Measurements from ENCODE around the gene MYO10.
"Not testable (repeated sequence)": the region's sequence is repeated elsewhere in the genome, so short reads cannot be mapped to it uniquely, and the experiment has no call there.

MYO10 gene

GRCh38 chr5:16659536-16659935 lies 276.6 kb downstream of the MYO10 start:
- no peak for DNase-seq

DNA sequence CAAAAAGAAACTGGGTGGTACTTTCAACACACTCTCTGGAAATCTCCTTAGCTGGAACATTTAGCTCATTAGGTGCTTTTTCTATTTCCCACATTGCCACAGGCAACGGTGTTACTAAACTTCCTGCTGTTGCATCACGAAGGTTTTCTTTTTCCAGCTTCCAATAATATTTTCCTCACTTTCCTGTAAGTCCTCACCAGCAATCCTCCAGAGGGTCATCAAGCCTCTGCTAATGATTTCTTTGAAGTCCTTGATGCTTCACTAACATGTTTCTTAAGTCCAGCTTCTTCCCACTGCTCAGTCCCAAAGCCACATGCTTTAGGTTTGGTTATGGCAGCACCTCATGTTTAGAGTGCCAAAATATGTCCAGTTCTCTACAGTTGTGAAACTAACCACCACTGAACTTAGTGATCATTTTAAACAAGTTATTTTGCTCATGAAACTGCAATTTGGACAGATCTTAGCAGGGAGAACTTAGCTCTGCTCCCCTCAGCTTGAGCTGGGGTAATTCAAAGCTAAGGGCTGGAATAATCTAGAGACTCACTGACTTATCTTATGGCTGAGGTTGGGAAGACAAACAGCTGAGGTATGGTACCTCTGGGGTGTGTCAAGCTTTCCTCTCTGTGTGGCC lies 279.4 kb downstream of the MYO10 start:
- no peak for DNase-seq

GRCh38 chr5:16654647-16655334 lies 281.3 kb downstream of the MYO10 start:
- DNase-seq: no peak

DNA sequence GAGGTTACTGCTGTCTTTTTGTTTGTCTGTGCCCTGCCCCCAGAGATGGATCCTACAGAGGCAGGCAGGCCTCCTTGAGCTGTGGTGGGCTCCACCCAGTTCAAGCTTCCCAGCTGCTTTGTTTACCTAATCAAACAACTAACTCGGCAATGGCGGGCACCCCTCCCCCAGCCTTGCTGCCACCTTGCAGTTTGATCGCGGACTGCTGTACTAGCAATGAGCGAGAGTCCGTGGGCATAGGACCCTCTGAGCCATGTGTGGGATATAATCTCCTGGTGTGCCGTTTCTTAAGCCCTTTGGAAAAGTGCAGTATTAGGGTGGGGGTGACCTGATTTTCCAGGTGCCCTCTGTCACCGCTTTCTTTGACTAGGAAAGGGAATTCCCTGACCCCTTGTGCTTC lies 287.3 kb downstream of the MYO10 start:
- DNase-seq: not testable (repeated sequence)

DNA sequence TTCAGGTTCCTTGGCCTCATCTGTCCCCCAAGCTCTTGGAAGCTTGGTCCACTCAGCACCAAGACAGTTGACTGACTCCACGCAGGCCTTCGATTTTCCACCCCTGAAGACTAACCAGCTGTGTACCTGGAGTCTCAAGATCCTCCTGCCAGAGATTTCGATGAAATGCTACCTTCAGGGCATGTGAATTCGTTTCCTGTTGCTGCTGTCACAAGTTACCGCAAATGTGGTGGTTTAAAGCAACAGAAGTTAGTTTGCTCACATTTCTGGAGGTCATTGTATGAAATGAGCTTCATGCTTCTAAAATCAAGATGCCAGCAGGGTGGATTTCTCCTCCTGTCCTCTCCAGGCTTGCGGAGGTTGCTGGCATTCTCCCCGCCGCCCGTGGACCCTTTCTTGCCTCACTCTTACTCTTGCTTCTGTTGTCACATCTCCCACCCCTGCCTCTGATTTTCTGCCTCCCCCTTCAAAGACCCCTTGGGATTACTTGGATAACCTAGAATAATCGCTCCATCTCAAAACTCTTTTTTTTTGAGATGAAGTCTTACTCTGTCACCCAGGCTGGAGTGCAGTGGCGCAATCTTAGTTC lies 291.7 kb downstream of the MYO10 start:
- DNase-seq: no peak

DNA sequence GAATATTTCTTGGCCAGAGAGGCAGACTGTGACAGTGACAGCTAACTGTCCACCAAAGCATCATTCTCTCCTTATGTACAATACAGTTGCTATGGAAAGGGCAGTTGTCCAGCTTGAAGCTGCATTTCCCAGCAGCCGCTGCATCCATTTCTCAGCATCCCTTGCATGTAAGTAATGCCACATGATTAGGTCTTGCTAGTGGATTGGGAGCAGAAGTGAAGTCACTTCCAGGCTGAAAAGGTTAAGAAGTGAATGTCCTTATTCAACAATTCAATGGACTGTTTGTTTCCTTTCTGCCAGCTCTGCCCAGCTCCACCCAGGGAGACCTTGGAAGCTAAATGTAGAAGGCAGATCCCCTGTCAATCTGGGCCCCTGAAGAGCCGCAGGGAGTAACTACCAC lies 293.2 kb downstream of the MYO10 start:
- no peak for DNase-seq

DNA sequence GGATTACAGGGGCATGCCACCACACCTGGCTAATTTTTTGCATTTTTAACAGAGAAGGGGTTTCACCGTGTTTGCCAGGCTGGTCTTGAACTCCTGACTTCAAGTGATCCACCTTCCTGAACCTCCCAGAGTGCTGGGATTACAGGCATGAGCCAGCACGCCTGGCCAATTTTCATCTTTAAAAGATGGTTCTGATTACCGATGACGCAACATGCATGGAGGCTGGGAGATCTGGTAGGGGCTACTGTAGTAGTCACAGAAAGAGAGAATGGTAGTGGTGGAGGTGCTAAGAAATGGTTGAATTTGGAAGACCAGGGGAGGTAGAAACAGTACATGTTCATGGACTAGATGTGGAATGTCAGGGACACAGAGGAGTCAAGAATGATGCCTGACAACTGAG lies 296.9 kb downstream of the MYO10 start:
- no peak for DNase-seq

- DNase-seq: no peak
These were observed 307.7 kb downstream of the MYO10 start for GRCh38 chr5:16628376-16628775.

DNA sequence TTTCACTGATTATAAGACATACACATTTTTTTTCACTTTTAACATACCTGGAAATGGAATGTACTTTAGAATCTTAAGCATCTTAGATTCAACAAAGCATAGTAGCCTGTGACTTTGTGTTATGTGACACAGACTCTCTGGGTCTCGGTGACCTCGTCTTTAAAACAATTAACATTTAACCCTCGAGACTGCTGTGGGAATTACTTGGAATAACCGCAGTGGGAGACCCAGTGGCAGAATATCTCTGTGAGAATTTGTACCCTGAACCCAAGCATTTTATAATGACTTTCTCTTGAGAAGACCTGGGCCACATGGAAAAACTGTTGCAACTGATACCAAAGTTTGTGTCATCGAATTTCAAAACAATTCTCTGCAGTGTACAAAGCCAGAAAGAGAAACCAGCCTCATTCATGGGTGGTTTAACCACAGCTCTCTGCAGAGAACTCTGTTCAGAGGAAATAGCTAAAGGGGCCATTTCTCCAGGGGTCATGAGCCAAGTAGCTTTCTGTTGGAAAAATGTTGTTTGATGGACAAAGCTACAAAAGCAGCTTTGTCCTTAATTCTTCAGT lies 309.3 kb downstream of the MYO10 start:
- DNase-seq: no peak

DNA sequence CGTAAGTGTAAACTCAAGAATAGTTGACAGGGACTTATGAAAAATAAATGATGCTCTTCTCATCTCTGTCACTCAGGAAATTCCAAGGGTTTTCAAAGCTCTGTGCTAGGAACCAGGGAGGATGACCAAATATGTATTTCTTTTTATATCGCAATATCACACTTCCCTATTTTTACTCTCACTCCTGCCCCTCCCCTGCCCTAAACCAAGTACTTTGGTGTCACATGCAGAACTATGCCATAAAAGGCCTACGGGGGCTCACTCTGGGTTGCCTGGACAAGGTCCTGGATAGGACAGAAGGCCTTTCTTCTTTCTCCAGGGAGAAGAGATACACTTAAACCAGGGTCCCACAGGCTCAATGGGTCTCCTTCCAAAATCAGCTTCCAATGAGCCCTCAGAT lies 311.0 kb downstream of the MYO10 start:
- no peak for DNase-seq

GRCh38 chr5:16619136-16619535 lies 317.0 kb downstream of the MYO10 start:
- DNase-seq: no peak

DNA sequence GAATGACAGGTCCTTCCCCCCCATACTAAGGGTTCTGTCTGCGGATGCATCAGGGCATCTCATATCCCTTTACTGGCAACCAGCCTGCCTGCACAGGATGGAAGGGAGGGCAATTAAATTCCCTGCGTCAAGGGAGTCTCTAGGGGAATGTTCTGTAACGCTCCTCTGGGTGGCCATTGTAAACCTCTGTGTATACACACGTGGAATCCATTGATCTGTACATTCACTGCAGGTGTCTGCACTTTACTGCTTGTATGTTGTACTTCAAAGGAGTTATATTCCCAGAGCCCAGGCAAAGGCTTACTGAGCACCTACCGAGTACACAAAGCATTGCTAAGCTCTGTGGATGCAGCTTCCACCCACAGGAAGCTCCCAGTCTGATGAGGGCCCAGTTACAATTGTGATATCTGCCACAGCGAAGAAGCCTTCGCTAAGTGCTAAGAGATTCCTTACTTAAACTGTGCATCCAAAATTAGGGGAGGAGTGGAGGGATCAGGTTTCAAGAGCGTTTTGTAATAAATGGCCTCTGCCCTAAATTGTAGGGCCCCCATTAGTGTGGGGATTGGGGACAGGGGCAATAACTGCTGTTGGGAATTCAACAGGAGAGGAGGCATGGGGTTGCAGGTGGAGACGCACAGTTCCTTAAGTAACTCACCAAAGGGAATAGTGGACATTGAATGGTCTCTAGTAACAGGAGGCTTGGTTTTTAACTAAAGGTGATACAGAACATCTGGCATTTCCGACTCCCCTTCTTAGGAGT lies 317.8 kb downstream of the MYO10 start:
- no peak for DNase-seq

DNA sequence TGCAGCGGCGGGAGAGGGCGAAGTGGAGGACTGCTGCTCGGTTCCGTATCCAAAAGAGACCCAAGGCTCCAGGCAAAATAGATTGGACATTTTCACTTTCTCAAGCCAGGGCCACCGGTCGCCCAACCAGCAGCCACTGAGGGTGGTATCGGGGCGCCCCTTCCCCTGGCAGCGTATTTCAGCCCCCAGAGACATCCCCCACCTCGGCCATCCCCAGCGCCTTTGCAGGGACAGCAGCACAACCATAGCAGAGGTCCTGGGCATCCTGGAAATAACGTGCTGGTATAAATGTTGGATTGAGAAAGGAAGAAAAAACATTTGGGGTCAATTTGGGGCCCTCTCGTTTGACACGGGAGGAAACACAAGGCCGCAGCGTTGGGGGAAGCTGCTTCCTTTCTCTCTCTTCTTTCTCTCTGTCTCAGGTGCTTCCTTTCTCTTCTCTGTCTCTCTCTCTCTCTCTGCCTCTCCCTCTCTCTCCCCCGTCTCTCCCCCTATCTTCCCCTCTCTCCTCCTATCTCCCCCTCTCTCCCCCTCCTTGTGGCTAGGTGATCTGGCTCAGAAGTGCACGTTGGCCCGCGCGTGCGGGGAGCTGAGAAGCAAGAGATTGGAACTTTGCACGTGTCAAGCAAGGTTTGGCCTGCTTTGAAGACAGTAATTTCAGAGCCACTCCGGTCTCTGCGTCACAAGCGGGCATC lies 318.7 kb downstream of the MYO10 start:
- no peak for DNase-seq

DNA sequence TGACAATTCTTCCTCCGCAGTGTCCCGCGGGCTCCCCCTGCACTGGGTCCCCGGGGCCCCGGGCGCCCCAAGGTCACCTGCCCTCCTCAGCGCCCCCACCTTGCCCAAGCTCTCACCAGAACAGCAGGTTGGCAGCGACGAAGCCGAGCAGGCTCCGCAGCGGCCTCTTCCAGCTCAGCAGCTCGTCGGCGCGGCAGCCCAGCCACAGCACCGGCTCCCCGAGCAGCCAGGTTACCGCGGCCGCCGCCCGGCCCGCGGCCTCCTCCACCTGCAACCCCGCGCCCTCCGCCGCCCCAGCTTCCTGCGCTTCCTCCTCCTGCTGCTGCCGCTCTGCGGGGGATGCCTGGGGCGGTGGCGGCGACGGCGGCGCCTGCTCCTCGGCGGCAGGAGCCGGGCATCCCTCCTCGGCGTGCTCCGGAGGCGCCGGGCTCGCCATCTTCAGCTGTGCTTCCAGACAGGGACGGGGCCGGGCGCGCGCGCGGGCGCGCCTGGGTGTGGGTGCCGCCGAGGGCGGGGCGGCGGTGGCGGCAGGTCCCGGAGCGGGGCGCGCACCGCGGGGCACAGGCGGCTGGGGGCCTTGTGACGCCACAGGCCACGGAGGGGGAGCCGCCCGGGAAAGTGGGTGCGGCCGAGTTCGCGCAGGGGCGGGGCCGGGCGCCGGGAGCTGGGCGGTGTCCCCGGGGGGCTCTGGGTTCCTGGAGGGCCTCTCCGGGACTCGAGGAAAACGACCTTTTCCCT lies 319.4 kb downstream of the MYO10 start, which contains the start of gene RETREG1:
TSS of gene RETREG1 (minus strand) at position 462 of the 738 bp plus-strand sequence. CDS start at position 436, 26 bp downstream.
- peak in 1 of 2 experiments; percentile 24 for DNase-seq

DNA sequence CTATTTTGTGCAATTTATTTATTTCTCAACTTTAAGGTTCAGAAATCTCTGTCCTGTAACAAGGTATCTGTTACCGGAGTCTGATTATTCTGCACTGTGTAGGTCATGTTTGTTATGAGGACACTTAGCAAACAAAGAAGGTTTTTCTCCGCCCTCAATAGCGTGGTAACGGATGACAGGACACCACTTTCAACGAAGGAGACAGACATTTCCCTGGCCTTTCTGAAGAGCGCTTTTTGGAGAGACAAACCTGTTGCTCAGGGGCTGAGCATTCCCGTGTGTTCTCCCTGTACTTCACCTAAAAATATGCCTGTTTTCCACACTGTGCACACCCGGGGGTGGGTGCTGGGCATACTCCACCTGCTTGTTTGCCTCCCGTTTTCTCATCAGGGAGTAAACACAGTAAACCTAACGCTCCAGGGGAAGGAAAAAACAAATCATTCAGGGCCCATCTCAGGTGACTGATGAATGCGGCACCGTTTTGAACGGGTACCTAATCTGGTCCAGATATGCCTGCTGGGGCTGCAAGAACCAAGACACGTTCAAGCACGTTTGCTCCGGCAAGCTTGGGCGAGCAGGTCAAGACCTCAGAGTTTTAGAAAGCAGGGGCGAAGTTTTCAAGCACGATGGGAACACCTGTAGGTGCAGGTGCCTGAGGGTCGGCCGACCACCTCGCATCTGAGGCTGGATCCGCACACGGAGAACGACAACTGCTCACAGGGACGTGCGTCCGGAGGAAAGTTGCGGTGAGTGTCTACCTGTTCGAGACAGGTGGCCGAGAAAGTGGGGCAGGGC lies 320.1 kb downstream of the MYO10 start:
- DNase-seq: no peak

DNA sequence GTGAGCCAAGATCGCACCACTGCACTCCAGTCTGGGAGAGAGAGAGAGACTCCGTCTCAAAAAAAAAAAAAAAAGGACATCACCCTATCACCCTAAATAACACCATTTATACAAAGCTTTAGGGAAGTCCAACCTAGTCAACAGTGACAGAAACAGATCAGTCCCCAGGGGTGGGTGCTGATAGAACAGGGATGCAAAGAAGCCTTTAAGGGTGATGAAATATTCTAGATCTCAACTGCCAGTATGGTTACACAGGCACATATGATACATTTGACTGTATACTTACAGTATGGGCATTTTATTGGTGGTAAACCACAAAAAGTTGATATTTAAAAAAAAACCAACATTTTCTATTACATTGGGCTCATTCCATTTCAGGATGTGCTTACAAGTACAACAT lies 324.1 kb downstream of the MYO10 start:
- DNase-seq: no peak

Measured in SW 1271 (cell line).